ENCODE measurements around the gene HES2. TPM values are rescaled to one million over a fixed set of nuclear protein-coding genes. Genes with fewer than 3 reads are reported as not detected.

Gene HES2
- total and polyA plus RNA-seq, 2 experiments from 2014 or later, result 1.6 to 2.1 TPM

DNA sequence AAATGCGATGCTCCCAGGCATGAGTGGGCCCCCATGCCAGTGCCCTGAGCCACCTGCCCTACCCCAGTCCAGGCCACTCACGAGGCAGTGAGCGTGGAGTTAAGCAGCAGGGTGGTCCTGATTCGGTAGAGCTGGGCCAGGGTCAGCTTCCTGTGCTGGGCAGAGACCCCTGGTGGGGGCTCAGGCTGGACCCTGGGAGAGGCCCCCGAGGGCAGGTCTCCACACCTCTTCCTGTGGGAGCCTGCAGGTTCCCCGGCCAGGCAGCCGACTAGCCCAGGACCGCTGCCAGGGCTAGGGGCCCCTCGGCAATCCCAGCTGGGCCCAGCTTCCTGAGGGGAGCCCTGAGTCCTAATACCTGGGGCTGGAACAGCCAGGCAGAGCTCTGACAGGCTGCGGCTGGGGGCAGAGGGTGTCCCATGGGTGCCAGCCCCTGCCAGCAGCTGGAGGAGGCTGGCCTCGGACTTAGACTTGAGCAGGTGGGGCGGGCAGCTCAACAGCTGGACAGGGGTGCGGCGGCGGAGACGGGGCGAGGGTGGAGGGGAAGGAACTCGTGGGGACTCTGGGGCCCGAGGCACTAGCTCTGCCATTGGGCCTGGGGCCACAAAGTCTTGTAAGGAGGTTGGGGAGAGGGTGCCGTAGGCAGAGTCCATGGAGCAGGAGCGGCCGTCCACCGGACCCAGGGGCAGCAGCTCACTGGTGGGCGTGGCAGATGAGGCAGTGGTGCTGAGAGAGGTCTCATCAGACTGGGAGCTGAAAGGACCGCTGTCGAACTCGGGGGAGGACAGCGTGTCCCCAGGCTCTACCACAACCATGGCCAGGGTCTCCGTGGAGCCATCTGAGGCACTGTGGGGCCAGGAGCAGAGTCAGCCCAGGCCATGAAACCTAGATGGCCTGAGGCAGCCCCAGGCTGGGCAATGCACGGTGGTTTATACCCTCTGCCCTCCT lies 48.3 kb upstream of the HES2 start:
- H3F3A ChIP-seq (replicated peaks; ENCODE audit: low read depth), result peaks cover 23% of the 10 kb centered on the region; the same call in 1 of the 2 replicates
- no peaks in the 10 kb centered on the region for H3K79me2 ChIP-seq (replicated peaks; ENCODE audit: insufficient read depth)
- no peak for TF ChIP-seq ETS1 (IDR thresholded peaks at IDR 0.05)
- no peak for TF ChIP-seq CTCF (conservative IDR thresholded peaks at IDR 0.05; ENCODE audit: low read depth in 2 of 2)
- no peak for TF ChIP-seq JUNB (IDR thresholded peaks at IDR 0.05; ENCODE audit: unreplicated experiment)
- no peak for TF ChIP-seq EZH2phosphoT487 (IDR thresholded peaks at IDR 0.05; ENCODE audit: unreplicated experiment)
- no peak for TF ChIP-seq ZNF331 (CRISPR knock-in tag; IDR thresholded peaks at IDR 0.05; ENCODE audit: low read depth)
- TF ChIP-seq, protein P1, sequence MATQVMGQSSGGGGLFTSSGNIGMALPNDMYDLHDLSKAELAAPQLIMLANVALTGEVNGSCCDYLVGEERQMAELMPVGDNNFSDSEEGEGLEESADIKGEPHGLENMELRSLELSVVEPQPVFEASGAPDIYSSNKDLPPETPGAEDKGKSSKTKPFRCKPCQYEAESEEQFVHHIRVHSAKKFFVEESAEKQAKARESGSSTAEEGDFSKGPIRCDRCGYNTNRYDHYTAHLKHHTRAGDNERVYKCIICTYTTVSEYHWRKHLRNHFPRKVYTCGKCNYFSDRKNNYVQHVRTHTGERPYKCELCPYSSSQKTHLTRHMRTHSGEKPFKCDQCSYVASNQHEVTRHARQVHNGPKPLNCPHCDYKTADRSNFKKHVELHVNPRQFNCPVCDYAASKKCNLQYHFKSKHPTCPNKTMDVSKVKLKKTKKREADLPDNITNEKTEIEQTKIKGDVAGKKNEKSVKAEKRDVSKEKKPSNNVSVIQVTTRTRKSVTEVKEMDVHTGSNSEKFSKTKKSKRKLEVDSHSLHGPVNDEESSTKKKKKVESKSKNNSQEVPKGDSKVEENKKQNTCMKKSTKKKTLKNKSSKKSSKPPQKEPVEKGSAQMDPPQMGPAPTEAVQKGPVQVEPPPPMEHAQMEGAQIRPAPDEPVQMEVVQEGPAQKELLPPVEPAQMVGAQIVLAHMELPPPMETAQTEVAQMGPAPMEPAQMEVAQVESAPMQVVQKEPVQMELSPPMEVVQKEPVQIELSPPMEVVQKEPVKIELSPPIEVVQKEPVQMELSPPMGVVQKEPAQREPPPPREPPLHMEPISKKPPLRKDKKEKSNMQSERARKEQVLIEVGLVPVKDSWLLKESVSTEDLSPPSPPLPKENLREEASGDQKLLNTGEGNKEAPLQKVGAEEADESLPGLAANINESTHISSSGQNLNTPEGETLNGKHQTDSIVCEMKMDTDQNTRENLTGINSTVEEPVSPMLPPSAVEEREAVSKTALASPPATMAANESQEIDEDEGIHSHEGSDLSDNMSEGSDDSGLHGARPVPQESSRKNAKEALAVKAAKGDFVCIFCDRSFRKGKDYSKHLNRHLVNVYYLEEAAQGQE (IDR thresholded peaks at IDR 0.05; ENCODE audit: unreplicated experiment), result no peak
- TF ChIP-seq POLR2AphosphoS5 (IDR thresholded peaks at IDR 0.05; ENCODE audit: low read depth), result no peak
- no peak for TF ChIP-seq EZH2 (IDR thresholded peaks at IDR 0.05; ENCODE audit: low read depth, unreplicated experiment)
- TF ChIP-seq NANOG (IDR thresholded peaks at IDR 0.05; ENCODE audit: borderline replicate concordance), result no peak
- no peak for TF ChIP-seq CREB1 (CRISPR knock-in tag; IDR thresholded peaks at IDR 0.05; ENCODE audit: low read depth)
- TF ChIP-seq ZNF114 (CRISPR knock-in tag; IDR thresholded peaks at IDR 0.05), result no peak
- no peak for TF ChIP-seq STAT1 (IDR thresholded peaks at IDR 0.05; ENCODE audit: unreplicated experiment)
- TF ChIP-seq ZNF462 (CRISPR knock-in tag; IDR thresholded peaks at IDR 0.05), result no peak
- Mint-ChIP-seq H3K27ac (no peak overlapping the region), H3K4me1 (peaks cover 15% of the 10 kb centered on the region), H3K27me3 (ENCODE audit: insufficient read depth, low read depth, poor library complexity) (peaks cover 14% of the 10 kb centered on the region), H3K4me3 (no peak overlapping the region), H3K9me3 (no peaks in the 10 kb centered on the region; the same call in 2 of the 3 replicates), H3K36me3 (ENCODE audit: low read depth) (peaks cover 34% of the 10 kb centered on the region)
- peaks cover 3% of the 10 kb centered on the region; the same call in 1 of the 2 replicates for H4K20me1 ChIP-seq (replicated peaks; ENCODE audit: insufficient read depth)
- H3K27me3 ChIP-seq (ENCODE audit: insufficient read depth), result peaks cover 5% of the 10 kb centered on the region; the same call in 1 of the 2 replicates
- H2AFZ ChIP-seq, result no peak overlapping the region
- no peak overlapping the region for H3K4me2 ChIP-seq
- no peaks in the 10 kb centered on the region for H3K36me3 ChIP-seq (ENCODE audit: insufficient read depth)
- H3K4me1 ChIP-seq (ENCODE audit: insufficient read depth), result peaks cover 7% of the 10 kb centered on the region; the same call in 1 of the 2 replicates
- DNase-seq (ENCODE audit: low spot score) (no peak), ATAC-seq (no peak)
- no peak overlapping the region for H3K4me3 ChIP-seq
- no peaks in the 10 kb centered on the region for H3K9me2 ChIP-seq (ENCODE audit: insufficient read depth)
- H3K27ac ChIP-seq (ENCODE audit: low read depth), result no peak overlapping the region
